ENCODE data around the gene HABP2. TPM values are rescaled to one million over a fixed set of nuclear protein-coding genes. Genes with fewer than 3 reads are reported as not detected.

The HABP2 gene
- total RNA-seq, 1 donor from 2014 or later = not detected

DNA sequence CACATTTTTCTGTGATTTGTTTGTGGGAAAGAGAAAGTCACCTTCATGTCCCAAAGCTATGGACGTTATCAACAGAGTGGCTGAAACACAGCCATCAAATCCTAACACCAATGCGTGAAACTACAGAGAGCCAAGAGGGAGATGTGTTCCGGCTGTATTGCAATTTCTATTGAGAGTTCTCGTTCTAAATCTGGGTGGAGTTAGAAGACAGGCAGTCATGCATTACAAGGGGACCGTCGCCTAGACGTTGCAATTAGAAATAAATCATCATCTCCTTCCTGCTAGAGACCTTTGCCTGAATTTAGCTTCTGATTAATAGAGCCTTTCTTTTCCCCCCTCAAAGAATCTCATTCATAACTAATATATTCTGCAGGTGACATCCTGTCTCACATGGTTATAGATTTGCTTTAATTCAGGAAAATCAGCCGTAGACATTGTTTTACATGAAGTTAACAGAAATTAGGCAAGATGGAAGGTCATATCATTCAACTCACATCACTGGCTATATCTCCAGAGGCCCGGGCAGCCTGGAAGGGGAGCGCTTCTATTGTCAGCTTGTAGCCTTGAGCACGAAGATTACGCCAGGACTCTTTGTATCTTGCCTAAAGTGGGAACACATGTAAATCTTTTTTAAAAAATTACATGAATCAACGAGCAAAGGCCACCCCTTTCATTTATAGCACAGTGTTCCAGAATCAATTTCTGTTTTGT lies 52.6 kb downstream of the HABP2 start:
- peaks cover 4% of the 10 kb centered on the region for H3K9me3 ChIP-seq (ENCODE audit: insufficient read depth, low read depth, low read length)
- no peak overlapping the region for H3K4me3 ChIP-seq (ENCODE audit: insufficient read depth, low read depth, low read length)
- H3K9me3 Mint-ChIP-seq (ENCODE audit: unreplicated experiment) = peaks cover 20% of the 10 kb centered on the region
- H3K4me1 Mint-ChIP-seq (ENCODE audit: low read depth, unreplicated experiment) = no peaks in the 10 kb centered on the region
- FAIRE-seq (no peak), DNase-seq (ENCODE audit: low read depth) (no peak)
- no peaks in the 10 kb centered on the region for H4K20me1 ChIP-seq (ENCODE audit: insufficient read depth, low read length)
- H3K4me2 ChIP-seq (ENCODE audit: low read length) = no peak overlapping the region
- H3K27ac ChIP-seq (ENCODE audit: low read depth, low read length) = no peak overlapping the region
- no peaks in the 10 kb centered on the region for H3K36me3 ChIP-seq (ENCODE audit: insufficient read depth, low read length)
- H3K79me2 ChIP-seq (ENCODE audit: insufficient read depth, low read length) = no peaks in the 10 kb centered on the region
- no peaks in the 10 kb centered on the region for H3K36me3 Mint-ChIP-seq (ENCODE audit: low read depth, unreplicated experiment)
- no peak for TF ChIP-seq EZH2 (IDR thresholded peaks at IDR 0.05; ENCODE audit: insufficient read depth, low read length)
- TF ChIP-seq, protein P1, sequence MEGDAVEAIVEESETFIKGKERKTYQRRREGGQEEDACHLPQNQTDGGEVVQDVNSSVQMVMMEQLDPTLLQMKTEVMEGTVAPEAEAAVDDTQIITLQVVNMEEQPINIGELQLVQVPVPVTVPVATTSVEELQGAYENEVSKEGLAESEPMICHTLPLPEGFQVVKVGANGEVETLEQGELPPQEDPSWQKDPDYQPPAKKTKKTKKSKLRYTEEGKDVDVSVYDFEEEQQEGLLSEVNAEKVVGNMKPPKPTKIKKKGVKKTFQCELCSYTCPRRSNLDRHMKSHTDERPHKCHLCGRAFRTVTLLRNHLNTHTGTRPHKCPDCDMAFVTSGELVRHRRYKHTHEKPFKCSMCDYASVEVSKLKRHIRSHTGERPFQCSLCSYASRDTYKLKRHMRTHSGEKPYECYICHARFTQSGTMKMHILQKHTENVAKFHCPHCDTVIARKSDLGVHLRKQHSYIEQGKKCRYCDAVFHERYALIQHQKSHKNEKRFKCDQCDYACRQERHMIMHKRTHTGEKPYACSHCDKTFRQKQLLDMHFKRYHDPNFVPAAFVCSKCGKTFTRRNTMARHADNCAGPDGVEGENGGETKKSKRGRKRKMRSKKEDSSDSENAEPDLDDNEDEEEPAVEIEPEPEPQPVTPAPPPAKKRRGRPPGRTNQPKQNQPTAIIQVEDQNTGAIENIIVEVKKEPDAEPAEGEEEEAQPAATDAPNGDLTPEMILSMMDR (IDR thresholded peaks at IDR 0.05; ENCODE audit: insufficient read depth, low read depth, low read length) = no peak
- H3K27me3 Mint-ChIP-seq (ENCODE audit: low read depth, unreplicated experiment) = peaks cover 20% of the 10 kb centered on the region
- H3K4me3 Mint-ChIP-seq (ENCODE audit: unreplicated experiment) = no peak overlapping the region
- no peaks in the 10 kb centered on the region for H3K4me1 ChIP-seq (ENCODE audit: insufficient read depth, low read length)
- H3K27me3 ChIP-seq (ENCODE audit: insufficient read depth, low read length) = peaks cover 7% of the 10 kb centered on the region
- H3K9ac ChIP-seq (ENCODE audit: low read length) = no peak overlapping the region
- H3K27ac Mint-ChIP-seq (ENCODE audit: unreplicated experiment) = no peak overlapping the region
- H2AFZ ChIP-seq (ENCODE audit: low read depth, low read length) = no peak overlapping the region

DNA sequence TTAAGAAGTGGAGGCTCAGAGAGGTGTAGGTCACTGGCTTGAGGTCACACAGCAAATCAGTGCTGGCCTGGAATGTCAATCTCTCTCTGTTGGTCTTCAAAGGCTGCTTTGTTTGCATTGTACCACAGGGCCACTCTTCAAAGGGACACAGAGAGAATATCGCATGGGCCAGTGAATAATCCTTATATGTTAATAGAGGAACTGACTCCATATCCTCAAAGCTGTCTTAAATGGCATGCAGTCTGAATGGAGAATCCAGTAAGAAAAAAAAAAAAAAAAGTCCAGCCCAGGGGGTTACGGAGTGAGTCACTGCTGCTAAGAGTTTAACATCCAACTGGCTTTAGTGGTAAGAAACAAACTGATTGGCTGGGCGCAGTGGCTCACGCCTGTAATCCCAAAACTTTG lies 56.9 kb downstream of the HABP2 start:
- peaks cover 2% of the 10 kb centered on the region for H3K9me3 Mint-ChIP-seq (ENCODE audit: unreplicated experiment)
- no peak overlapping the region for H3K27ac ChIP-seq (ENCODE audit: low read depth, low read length)

More for the DNA sequence above, 56.9 kb downstream of the HABP2 start:
- H3K27me3 Mint-ChIP-seq (ENCODE audit: low read depth, unreplicated experiment) = peaks cover 38% of the 10 kb centered on the region
- Histone ChIP-seq H3K4me3 (ENCODE audit: insufficient read depth, low read depth, low read length) (no peak overlapping the region), H4K20me1 (ENCODE audit: insufficient read depth, low read length) (no peaks in the 10 kb centered on the region), H3K9ac (ENCODE audit: low read length) (no peak overlapping the region), H3K27me3 (ENCODE audit: insufficient read depth, low read length) (peaks cover 25% of the 10 kb centered on the region), H3K36me3 (ENCODE audit: insufficient read depth, low read length) (no peaks in the 10 kb centered on the region), H3K79me2 (ENCODE audit: insufficient read depth, low read length) (no peaks in the 10 kb centered on the region), H2AFZ (ENCODE audit: low read depth, low read length) (no peak overlapping the region), H3K4me2 (ENCODE audit: low read length) (no peak overlapping the region), H3K9me3 (ENCODE audit: insufficient read depth, low read depth, low read length) (no peaks in the 10 kb centered on the region), H3K4me1 (ENCODE audit: insufficient read depth, low read length) (no peaks in the 10 kb centered on the region)
- no peaks in the 10 kb centered on the region for H3K36me3 Mint-ChIP-seq (ENCODE audit: low read depth, unreplicated experiment)
- peaks cover 7% of the 10 kb centered on the region for H3K4me1 Mint-ChIP-seq (ENCODE audit: low read depth, unreplicated experiment)
- TF ChIP-seq, protein P1 (IDR thresholded peaks at IDR 0.05; ENCODE audit: insufficient read depth, low read depth, low read length) = no peak
- TF ChIP-seq EZH2 (IDR thresholded peaks at IDR 0.05; ENCODE audit: insufficient read depth, low read length) = no peak
- no peak overlapping the region for H3K4me3 Mint-ChIP-seq (ENCODE audit: unreplicated experiment)
- peak; percentile 42 for DNase-seq (ENCODE audit: low read depth)
- no peak for FAIRE-seq
- no peak overlapping the region for H3K27ac Mint-ChIP-seq (ENCODE audit: unreplicated experiment)

Data from astrocyte (in vitro differentiated cells and primary cell).